K562 (cell line): ENCODE results near the gene MAST4. TPM values are rescaled to one million over a fixed set of nuclear protein-coding genes. Genes with fewer than 3 reads are reported as not detected.

Source experiments
- FOXA3 ChIP-seq, 2 experiments: fragments of 450-650 bp in 1 of 2; sonication (generic) in 1 of 2; formaldehyde crosslinking; IDR thresholded peaks in 1 of 2; conservative IDR thresholded peaks in 1 of 2; 2 replicates each; pipeline versions ENCODE4 v1.4.0 to v1.8.0; 2020 to 2022; ENCODE audit warnings: mild to moderate bottlenecking in 2 of 2, missing genetic modification reagents in 1 of 2
- KHSRP ChIP-seq: fragments of 450-650 bp; IDR thresholded peaks from 2 replicates; pipeline ENCODE4 v1.6.1; 2017
- SREBF2 ChIP-seq: sonication (generic); formaldehyde crosslinking; IDR thresholded peaks from 2 replicates; pipeline ENCODE4 v1.4.0; 2020; ENCODE audit warnings: mild to moderate bottlenecking, missing genetic modification reagents
- ZNF174 ChIP-seq: fragments of 250-450 bp; sonication (Bioruptor Pico); IDR thresholded peaks from 2 replicates; pipeline ENCODE4 v1.4.0; 2020; ENCODE audit warnings: mild to moderate bottlenecking
- ZNF24 ChIP-seq: fragments of 450-650 bp; IDR thresholded peaks from 2 replicates; pipeline ENCODE4 v1.6.1; 2016
- ZNF324 ChIP-seq: fragments of 250-450 bp; sonication (Bioruptor Pico); IDR thresholded peaks from 2 replicates; pipeline ENCODE4 v1.4.0; 2020; ENCODE audit warnings: mild to moderate bottlenecking
- ZNF583 ChIP-seq: fragments of 250-450 bp; sonication (Bioruptor Pico); IDR thresholded peaks from 2 replicates; pipeline ENCODE4 v1.4.0; 2020
- polyA plus RNA-seq, 8 experiments: library from polyadenylated mRNA; depleted of rRNA in 4 of 8; stranded (reverse) in 5 of 8; unstranded in 3 of 8; fragments of >200 nt; fragmentation: Nextera tagmentation in 2 of 8; fragmentation: Illumina TruSeq in 1 of 8; extraction: Ambion mirVana in 2 of 8; extraction: Trizol in 1 of 8; gene quantifications; 2 replicates each; pipeline versions ENCODE4 v1.2.1 to v1.2.3, GENCODE V29; 2011 to 2014; ENCODE audit warnings: inconsistent platforms in 1 of 8, missing spikeins in 1 of 8
- total RNA-seq, 7 experiments: library from RNA; depleted of rRNA in 6 of 7; stranded (reverse); fragments of >200 nt in 6 of 7; fragmentation: Illumina TruSeq in 2 of 7; extraction: Trizol in 2 of 7; gene quantifications; 2 replicates each; pipeline versions ENCODE4 v1.2.1 to v1.2.3, GENCODE V29; 2011 to 2021; ENCODE audit warnings: low replicate concordance in 1 of 7
- TF ChIP-seq, protein P1 (sequence below), 2 experiments: fragments of 450-650 bp in 1 of 2; sonication (generic) in 1 of 2; formaldehyde crosslinking in 1 of 2; IDR thresholded peaks in 1 of 2; conservative IDR thresholded peaks in 1 of 2; 2 replicates each; pipeline versions ENCODE4 v1.6.1 to v1.8.1; 2016 to 2023; ENCODE audit warnings: mild to moderate bottlenecking in 2 of 2, moderate library complexity in 2 of 2, inconsistent platforms in 1 of 2, missing genetic modification reagents in 1 of 2
- TF ChIP-seq, protein P2 (sequence below): sonication (generic); IDR thresholded peaks from 2 replicates; pipeline ENCODE4 v1.6.1; 2016
- TF ChIP-seq, protein P3 (sequence below): fragments of 450-650 bp; conservative IDR thresholded peaks from 2 replicates; pipeline ENCODE4 v1.6.1; 2016; ENCODE audit warnings: missing genetic modification characterization, low read depth, mild to moderate bottlenecking, control low read depth, missing compliant biosample characterization
- TF ChIP-seq, protein P4 (sequence below): sonication (generic); formaldehyde crosslinking; IDR thresholded peaks from 2 replicates; pipeline ENCODE4 v1.8.0; 2022; ENCODE audit warnings: missing genetic modification reagents, mild to moderate bottlenecking, borderline replicate concordance
- TF ChIP-seq, protein P5 (sequence below): fragments of 450-650 bp; IDR thresholded peaks from 2 replicates; pipeline ENCODE4 v1.6.1; 2016; ENCODE audit warnings: mild to moderate bottlenecking, moderate library complexity

Gene MAST4
- total and polyA plus RNA-seq, 9 of the 15 experiments (the other 6 are each of a cell fraction or from before 2014, with no cell fraction given): 0.88 to 10.1 (median 5.2) TPM

DNA sequence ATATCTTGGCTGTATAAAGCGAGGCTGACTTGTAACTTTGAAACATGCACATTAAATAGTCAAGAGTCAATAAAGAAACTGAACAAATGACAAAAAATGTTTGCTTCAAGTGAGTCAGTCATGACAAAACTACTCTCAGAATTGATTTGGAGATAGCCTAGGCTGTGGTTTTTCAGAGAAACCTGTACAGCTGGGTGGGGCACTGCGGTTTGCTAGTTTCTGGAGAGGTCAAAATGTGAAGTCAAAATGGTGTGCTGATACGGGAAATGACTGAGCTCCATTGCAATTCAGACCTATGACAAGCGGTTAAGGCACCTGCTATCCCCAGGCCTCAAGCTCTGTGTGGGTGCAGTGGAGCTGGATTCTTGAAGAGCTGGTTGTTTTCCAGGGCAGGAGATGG is 610.7 kb downstream of the MAST4 start (continued):
- TF ChIP-seq, protein P1, sequence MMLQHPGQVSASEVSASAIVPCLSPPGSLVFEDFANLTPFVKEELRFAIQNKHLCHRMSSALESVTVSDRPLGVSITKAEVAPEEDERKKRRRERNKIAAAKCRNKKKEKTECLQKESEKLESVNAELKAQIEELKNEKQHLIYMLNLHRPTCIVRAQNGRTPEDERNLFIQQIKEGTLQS (IDR thresholded peaks at IDR 0.05): peak; percentile 72
- TF ChIP-seq, protein P1 (CRISPR knock-in tag; conservative IDR thresholded peaks at IDR 0.05): no peak
- TF ChIP-seq ZNF324 (no peak), ZNF583 (CRISPR knock-in tag) (no peak), KHSRP (no peak), ZNF24 (peak; percentile 60; the same call in 1 of the 2 replicates), ZNF174 (CRISPR knock-in tag) (no peak), FOXA3 (CRISPR knock-in tag; conservative IDR thresholded peaks at IDR 0.05 in 1 of 2, IDR thresholded peaks at IDR 0.05 in 1 of 2) (peak in 1 of 2 experiments; percentile 68; a peak in 1 of 4 replicates), SREBF2 (CRISPR knock-in tag) (no peak)
- TF ChIP-seq, protein P2, sequence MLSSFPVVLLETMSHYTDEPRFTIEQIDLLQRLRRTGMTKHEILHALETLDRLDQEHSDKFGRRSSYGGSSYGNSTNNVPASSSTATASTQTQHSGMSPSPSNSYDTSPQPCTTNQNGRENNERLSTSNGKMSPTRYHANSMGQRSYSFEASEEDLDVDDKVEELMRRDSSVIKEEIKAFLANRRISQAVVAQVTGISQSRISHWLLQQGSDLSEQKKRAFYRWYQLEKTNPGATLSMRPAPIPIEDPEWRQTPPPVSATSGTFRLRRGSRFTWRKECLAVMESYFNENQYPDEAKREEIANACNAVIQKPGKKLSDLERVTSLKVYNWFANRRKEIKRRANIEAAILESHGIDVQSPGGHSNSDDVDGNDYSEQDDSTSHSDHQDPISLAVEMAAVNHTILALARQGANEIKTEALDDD: peak; percentile 70
- TF ChIP-seq, protein P3, sequence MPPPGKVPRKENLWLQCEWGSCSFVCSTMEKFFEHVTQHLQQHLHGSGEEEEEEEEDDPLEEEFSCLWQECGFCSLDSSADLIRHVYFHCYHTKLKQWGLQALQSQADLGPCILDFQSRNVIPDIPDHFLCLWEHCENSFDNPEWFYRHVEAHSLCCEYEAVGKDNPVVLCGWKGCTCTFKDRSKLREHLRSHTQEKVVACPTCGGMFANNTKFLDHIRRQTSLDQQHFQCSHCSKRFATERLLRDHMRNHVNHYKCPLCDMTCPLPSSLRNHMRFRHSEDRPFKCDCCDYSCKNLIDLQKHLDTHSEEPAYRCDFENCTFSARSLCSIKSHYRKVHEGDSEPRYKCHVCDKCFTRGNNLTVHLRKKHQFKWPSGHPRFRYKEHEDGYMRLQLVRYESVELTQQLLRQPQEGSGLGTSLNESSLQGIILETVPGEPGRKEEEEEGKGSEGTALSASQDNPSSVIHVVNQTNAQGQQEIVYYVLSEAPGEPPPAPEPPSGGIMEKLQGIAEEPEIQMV (tag): no peak
- TF ChIP-seq, protein P4, sequence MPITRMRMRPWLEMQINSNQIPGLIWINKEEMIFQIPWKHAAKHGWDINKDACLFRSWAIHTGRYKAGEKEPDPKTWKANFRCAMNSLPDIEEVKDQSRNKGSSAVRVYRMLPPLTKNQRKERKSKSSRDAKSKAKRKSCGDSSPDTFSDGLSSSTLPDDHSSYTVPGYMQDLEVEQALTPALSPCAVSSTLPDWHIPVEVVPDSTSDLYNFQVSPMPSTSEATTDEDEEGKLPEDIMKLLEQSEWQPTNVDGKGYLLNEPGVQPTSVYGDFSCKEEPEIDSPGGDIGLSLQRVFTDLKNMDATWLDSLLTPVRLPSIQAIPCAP (CRISPR knock-in tag): no peak
- TF ChIP-seq, protein P5, sequence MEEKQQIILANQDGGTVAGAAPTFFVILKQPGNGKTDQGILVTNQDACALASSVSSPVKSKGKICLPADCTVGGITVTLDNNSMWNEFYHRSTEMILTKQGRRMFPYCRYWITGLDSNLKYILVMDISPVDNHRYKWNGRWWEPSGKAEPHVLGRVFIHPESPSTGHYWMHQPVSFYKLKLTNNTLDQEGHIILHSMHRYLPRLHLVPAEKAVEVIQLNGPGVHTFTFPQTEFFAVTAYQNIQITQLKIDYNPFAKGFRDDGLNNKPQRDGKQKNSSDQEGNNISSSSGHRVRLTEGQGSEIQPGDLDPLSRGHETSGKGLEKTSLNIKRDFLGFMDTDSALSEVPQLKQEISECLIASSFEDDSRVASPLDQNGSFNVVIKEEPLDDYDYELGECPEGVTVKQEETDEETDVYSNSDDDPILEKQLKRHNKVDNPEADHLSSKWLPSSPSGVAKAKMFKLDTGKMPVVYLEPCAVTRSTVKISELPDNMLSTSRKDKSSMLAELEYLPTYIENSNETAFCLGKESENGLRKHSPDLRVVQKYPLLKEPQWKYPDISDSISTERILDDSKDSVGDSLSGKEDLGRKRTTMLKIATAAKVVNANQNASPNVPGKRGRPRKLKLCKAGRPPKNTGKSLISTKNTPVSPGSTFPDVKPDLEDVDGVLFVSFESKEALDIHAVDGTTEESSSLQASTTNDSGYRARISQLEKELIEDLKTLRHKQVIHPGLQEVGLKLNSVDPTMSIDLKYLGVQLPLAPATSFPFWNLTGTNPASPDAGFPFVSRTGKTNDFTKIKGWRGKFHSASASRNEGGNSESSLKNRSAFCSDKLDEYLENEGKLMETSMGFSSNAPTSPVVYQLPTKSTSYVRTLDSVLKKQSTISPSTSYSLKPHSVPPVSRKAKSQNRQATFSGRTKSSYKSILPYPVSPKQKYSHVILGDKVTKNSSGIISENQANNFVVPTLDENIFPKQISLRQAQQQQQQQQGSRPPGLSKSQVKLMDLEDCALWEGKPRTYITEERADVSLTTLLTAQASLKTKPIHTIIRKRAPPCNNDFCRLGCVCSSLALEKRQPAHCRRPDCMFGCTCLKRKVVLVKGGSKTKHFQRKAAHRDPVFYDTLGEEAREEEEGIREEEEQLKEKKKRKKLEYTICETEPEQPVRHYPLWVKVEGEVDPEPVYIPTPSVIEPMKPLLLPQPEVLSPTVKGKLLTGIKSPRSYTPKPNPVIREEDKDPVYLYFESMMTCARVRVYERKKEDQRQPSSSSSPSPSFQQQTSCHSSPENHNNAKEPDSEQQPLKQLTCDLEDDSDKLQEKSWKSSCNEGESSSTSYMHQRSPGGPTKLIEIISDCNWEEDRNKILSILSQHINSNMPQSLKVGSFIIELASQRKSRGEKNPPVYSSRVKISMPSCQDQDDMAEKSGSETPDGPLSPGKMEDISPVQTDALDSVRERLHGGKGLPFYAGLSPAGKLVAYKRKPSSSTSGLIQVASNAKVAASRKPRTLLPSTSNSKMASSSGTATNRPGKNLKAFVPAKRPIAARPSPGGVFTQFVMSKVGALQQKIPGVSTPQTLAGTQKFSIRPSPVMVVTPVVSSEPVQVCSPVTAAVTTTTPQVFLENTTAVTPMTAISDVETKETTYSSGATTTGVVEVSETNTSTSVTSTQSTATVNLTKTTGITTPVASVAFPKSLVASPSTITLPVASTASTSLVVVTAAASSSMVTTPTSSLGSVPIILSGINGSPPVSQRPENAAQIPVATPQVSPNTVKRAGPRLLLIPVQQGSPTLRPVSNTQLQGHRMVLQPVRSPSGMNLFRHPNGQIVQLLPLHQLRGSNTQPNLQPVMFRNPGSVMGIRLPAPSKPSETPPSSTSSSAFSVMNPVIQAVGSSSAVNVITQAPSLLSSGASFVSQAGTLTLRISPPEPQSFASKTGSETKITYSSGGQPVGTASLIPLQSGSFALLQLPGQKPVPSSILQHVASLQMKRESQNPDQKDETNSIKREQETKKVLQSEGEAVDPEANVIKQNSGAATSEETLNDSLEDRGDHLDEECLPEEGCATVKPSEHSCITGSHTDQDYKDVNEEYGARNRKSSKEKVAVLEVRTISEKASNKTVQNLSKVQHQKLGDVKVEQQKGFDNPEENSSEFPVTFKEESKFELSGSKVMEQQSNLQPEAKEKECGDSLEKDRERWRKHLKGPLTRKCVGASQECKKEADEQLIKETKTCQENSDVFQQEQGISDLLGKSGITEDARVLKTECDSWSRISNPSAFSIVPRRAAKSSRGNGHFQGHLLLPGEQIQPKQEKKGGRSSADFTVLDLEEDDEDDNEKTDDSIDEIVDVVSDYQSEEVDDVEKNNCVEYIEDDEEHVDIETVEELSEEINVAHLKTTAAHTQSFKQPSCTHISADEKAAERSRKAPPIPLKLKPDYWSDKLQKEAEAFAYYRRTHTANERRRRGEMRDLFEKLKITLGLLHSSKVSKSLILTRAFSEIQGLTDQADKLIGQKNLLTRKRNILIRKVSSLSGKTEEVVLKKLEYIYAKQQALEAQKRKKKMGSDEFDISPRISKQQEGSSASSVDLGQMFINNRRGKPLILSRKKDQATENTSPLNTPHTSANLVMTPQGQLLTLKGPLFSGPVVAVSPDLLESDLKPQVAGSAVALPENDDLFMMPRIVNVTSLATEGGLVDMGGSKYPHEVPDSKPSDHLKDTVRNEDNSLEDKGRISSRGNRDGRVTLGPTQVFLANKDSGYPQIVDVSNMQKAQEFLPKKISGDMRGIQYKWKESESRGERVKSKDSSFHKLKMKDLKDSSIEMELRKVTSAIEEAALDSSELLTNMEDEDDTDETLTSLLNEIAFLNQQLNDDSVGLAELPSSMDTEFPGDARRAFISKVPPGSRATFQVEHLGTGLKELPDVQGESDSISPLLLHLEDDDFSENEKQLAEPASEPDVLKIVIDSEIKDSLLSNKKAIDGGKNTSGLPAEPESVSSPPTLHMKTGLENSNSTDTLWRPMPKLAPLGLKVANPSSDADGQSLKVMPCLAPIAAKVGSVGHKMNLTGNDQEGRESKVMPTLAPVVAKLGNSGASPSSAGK: no peak
